SK-N-SH (cell line): ENCODE measurements around the gene FAM9C. TPM values are rescaled to one million over a fixed set of nuclear protein-coding genes. Genes with fewer than 3 reads are reported as not detected.

Experiments used
- CTCF ChIA-PET: fragments of 300-600, 350-600 bp; formaldehyde crosslinking; extraction: SDS; loops from one replicate; lab custom pipeline; 2021; lab: Yijun Ruan, JAX
- POLR2A ChIA-PET: fragments of 350-600 bp; sonication (Branson Sonifier 250); formaldehyde crosslinking; extraction: SDS; loops from one replicate; lab custom pipeline; 2020; ENCODE audit warnings: antibody characterized with exemption, inconsistent platforms; lab: Yijun Ruan, JAX
- DNase-seq: peaks from one replicate; pipeline ENCODE4 v3.0.0; 2012
- H2AFZ ChIP-seq: fragments of 200-600 bp; sonication (generic); 2 replicates; pipeline ENCODE4 v1.8.1; 2016; ENCODE audit warnings: antibody characterized with exemption, mild to moderate bottlenecking, low read depth
- H3F3A ChIP-seq: fragments of 200-600 bp; sonication (generic); replicated peaks from 2 replicates; pipeline ENCODE3; 2016; ENCODE audit warnings: antibody characterized with exemption, mild to moderate bottlenecking; ENCODE audit not compliant: insufficient read depth
- H3K27ac ChIP-seq, 2 experiments: fragments of 200-500 bp in 1 of 2; fragments of 200-600 bp in 1 of 2; sonication (Bioruptor generic) in 1 of 2; sonication (generic), shearing (Covaris generic) in 1 of 2; 2 replicates each; pipeline versions ENCODE4 v1.5.1 to v1.6.1; 2014 to 2016; ENCODE audit warnings: low read depth in 2 of 2, inconsistent platforms in 1 of 2, low read length in 1 of 2, mild to moderate bottlenecking in 1 of 2, mixed read lengths in 1 of 2
- H3K27me3 ChIP-seq: fragments of 200-600 bp; sonication (generic), shearing (Covaris generic); 2 replicates; pipeline ENCODE4 v1.6.1; 2016; ENCODE audit warnings: mixed run types; ENCODE audit not compliant: insufficient read depth
- H3K36me3 ChIP-seq, 2 experiments: fragments of 200-500 bp in 1 of 2; fragments of 200-600 bp in 1 of 2; sonication (Bioruptor generic) in 1 of 2; sonication (generic) in 1 of 2; replicated peaks in 1 of 2; 2 replicates each; pipeline versions ENCODE3 to v1.5.1; 2014 to 2016; ENCODE audit warnings: low read length in 1 of 2, mild to moderate bottlenecking in 1 of 2; ENCODE audit not compliant: insufficient read depth in 2 of 2, control insufficient read depth in 1 of 2
- H3K4me1 ChIP-seq, 2 experiments: fragments of 200-500 bp in 1 of 2; fragments of 200-600 bp in 1 of 2; sonication (Bioruptor generic) in 1 of 2; sonication (generic), shearing (Covaris generic) in 1 of 2; 2 replicates each; pipeline versions ENCODE4 v1.5.1 to v1.6.1; 2014 to 2016; ENCODE audit warnings: low read depth in 1 of 2, low read length in 1 of 2, mixed run types in 1 of 2; ENCODE audit not compliant: insufficient read depth in 2 of 2, control insufficient read depth in 1 of 2
- H3K4me2 ChIP-seq: fragments of 200-600 bp; sonication (generic), shearing (Covaris generic); 2 replicates; pipeline ENCODE4 v1.6.1; 2017; ENCODE audit warnings: mixed run types
- H3K4me3 ChIP-seq, 2 experiments: fragments of 200-500 bp in 1 of 2; fragments of 200-600 bp in 1 of 2; sonication (Bioruptor generic) in 1 of 2; sonication (generic), shearing (Covaris generic) in 1 of 2; 2 replicates each; pipeline versions ENCODE4 v1.5.1 to v1.8.1; 2014 to 2016; ENCODE audit warnings: low read depth in 2 of 2, inconsistent platforms in 1 of 2, low read length in 1 of 2, mild to moderate bottlenecking in 1 of 2, mixed read lengths in 1 of 2, moderate library complexity in 1 of 2
- H3K79me2 ChIP-seq: fragments of 200-600 bp; sonication (generic); 2 replicates; pipeline ENCODE4 v1.8.1; 2017; ENCODE audit warnings: mild to moderate bottlenecking; ENCODE audit not compliant: insufficient read depth
- H3K9ac ChIP-seq: fragments of 200-600 bp; sonication (generic); 2 replicates; pipeline ENCODE4 v1.6.1; 2017; ENCODE audit warnings: mixed run types
- H3K9me2 ChIP-seq: fragments of 200-600 bp; sonication (generic); 2 replicates; pipeline ENCODE4 v1.6.1; 2017; ENCODE audit warnings: mixed run types
- H3K9me3 ChIP-seq: fragments of 200-600 bp; sonication (generic); 2 replicates; pipeline ENCODE4 v1.6.1; 2017; ENCODE audit warnings: mixed run types, mild to moderate bottlenecking, moderate library complexity
- H4K20me1 ChIP-seq: fragments of 200-600 bp; sonication (generic); 2 replicates; pipeline ENCODE4 v1.6.1; 2017; ENCODE audit warnings: mild to moderate bottlenecking, mixed run types; ENCODE audit not compliant: insufficient read depth
- CHD2 ChIP-seq: fragments of 150-350 bp; IDR thresholded peaks from 2 replicates; pipeline ENCODE4 v1.6.1; 2018; ENCODE audit warnings: low read length; ENCODE audit not compliant: partially characterized antibody
- CTCF ChIP-seq: fragments of 200-600 bp; sonication (generic); IDR thresholded peaks from 2 replicates; pipeline ENCODE4 v1.6.1; 2017; ENCODE audit warnings: antibody characterized with exemption, mild to moderate bottlenecking, moderate library complexity
- ELF1 ChIP-seq: IDR thresholded peaks from 2 replicates; pipeline ENCODE4 v1.4.0; 2012
- EP300 ChIP-seq, 2 experiments: IDR thresholded peaks; 2 replicates each; pipeline versions ENCODE4 v1.4.0 to v1.6.1; 2012; ENCODE audit warnings: borderline replicate concordance in 1 of 2, low read depth in 1 of 2, low read length in 1 of 2
- FOSL2 ChIP-seq: IDR thresholded peaks from 2 replicates; pipeline ENCODE4 v1.4.0; 2012; ENCODE audit warnings: low read depth, mild to moderate bottlenecking, moderate library complexity, borderline replicate concordance
- GABPA ChIP-seq: IDR thresholded peaks from 2 replicates; pipeline ENCODE4 v1.4.0; 2012; ENCODE audit warnings: low read depth, mild to moderate bottlenecking
- JUND ChIP-seq: IDR thresholded peaks from 2 replicates; pipeline ENCODE4 v1.4.0; 2012
- MAX ChIP-seq: IDR thresholded peaks from 2 replicates; pipeline ENCODE4 v1.4.0; 2012; ENCODE audit warnings: low read depth
- MEF2A ChIP-seq: IDR thresholded peaks from 2 replicates; pipeline ENCODE4 v1.4.0; 2012; ENCODE audit warnings: low read depth, borderline replicate concordance
- MXI1 ChIP-seq: IDR thresholded peaks from 2 replicates; pipeline ENCODE4 v1.6.1; 2012; ENCODE audit warnings: mild to moderate bottlenecking, low read depth, low read length, improper control_type of control experiment
- NFIC ChIP-seq: IDR thresholded peaks from 2 replicates; pipeline ENCODE4 v1.4.0; 2012; ENCODE audit warnings: borderline replicate concordance
- NRF1 ChIP-seq: IDR thresholded peaks from 2 replicates; pipeline ENCODE4 v1.6.1; 2012; ENCODE audit warnings: low read depth, mild to moderate bottlenecking, low read length
- PBX3 ChIP-seq: IDR thresholded peaks from 2 replicates; pipeline ENCODE4; 2012
- POLR2AphosphoS5 ChIP-seq: IDR thresholded peaks from 2 replicates; pipeline ENCODE4 v1.6.1; 2012; ENCODE audit warnings: low read depth, low read length
- RAD21 ChIP-seq: IDR thresholded peaks from 2 replicates; pipeline ENCODE4 v1.6.1; 2012; ENCODE audit warnings: mild to moderate bottlenecking, low read length
- RCOR1 ChIP-seq: fragments of 150-350 bp; IDR thresholded peaks from 2 replicates; pipeline ENCODE4 v1.6.1; 2017; ENCODE audit warnings: antibody characterized with exemption, low read length
- RXRA ChIP-seq: IDR thresholded peaks from 2 replicates; pipeline ENCODE4 v1.4.0; 2012; ENCODE audit warnings: low read depth, mild to moderate bottlenecking, borderline replicate concordance
- SIN3A ChIP-seq: IDR thresholded peaks from 2 replicates; pipeline ENCODE4 v1.6.1; 2012; ENCODE audit warnings: low read depth, mild to moderate bottlenecking, low read length, moderate library complexity, borderline replicate concordance
- SMC3 ChIP-seq: IDR thresholded peaks from 2 replicates; pipeline ENCODE4 v1.6.1; 2012; ENCODE audit warnings: low read depth, low read length, improper control_type of control experiment
- TAF1 ChIP-seq: IDR thresholded peaks from 2 replicates; pipeline ENCODE4 v1.6.1; 2012; ENCODE audit warnings: low read depth, mild to moderate bottlenecking, low read length, moderate library complexity, borderline replicate concordance
- TCF12 ChIP-seq: IDR thresholded peaks from 2 replicates; pipeline ENCODE4 v1.4.0; 2012
- TEAD4 ChIP-seq: IDR thresholded peaks from 2 replicates; pipeline ENCODE4 v1.4.0; 2012; ENCODE audit warnings: mild to moderate bottlenecking, borderline replicate concordance; ENCODE audit not compliant: insufficient read depth
- USF1 ChIP-seq: IDR thresholded peaks from 2 replicates; pipeline ENCODE4 v1.4.0; 2012; ENCODE audit warnings: low read depth, borderline replicate concordance
- YY1 ChIP-seq: IDR thresholded peaks from 2 replicates; pipeline ENCODE4 v1.4.0; 2012; ENCODE audit warnings: low read depth, mild to moderate bottlenecking
- WGBS: methylation state at CpG from one replicate; pipeline ENCODE4 v1.1.6; 2017; ENCODE audit warnings: low lambda C conversion rate; 5-methylcytosine and 5-hydroxymethylcytosine counted together
- polyA plus RNA-seq, 3 experiments: library from polyadenylated mRNA; depleted of rRNA; stranded (reverse); fragments of >200 nt; gene quantifications; 2 replicates each; pipeline ENCODE4 v1.2.3, GENCODE V29; 2012

Gene FAM9C
- polyA plus RNA-seq, 1 of the 3 experiments (the other 2 are of a cell fraction): 2.6 TPM

GRCh38 chrX:13028871-13029636 is 15.4 kb downstream of the FAM9C start:
- Histone ChIP-seq H3K27ac (peak overlapping the region; percentile 92 to 95), H3K9ac (peak overlapping the region; percentile 64), H3K36me3 (no peaks in the 10 kb centered on the region), H3K4me2 (peak overlapping the region; percentile 74), H4K20me1 (no peaks in the 10 kb centered on the region), H3K4me1 (peaks cover 3 to 27% of the 10 kb centered on the region in 2 experiments), H2AFZ (peak overlapping the region; percentile 75), H3K4me3 (peak overlapping the region; percentile 10 to 47; a peak in 3 of 4 replicates), H3K9me2 (no peaks in the 10 kb centered on the region), H3K27me3 (no peaks in the 10 kb centered on the region), H3K79me2 (no peaks in the 10 kb centered on the region), H3K9me3 (no peaks in the 10 kb centered on the region), H3F3A (peaks cover 26% of the 10 kb centered on the region)
- WGBS: 7% methylated on average over 6 of the region's 6 CpGs
- POLR2A ChIA-PET: no interaction called here
- CTCF ChIA-PET: no interaction called here
- TF ChIP-seq RCOR1: no peak
- 0 out of 2 replicates have a peak, but pooled peaks have one; percentile 24 for TF ChIP-seq SIN3A
- no peak for TF ChIP-seq CTCF
- TF ChIP-seq SMC3: no peak
- no peak for TF ChIP-seq USF1
- peak in 1 of 2 experiments; percentile 76; a peak in 2 of 4 replicates for TF ChIP-seq EP300 (IDR thresholded peaks at IDR 0.05; ENCODE audit: borderline replicate concordance in 1 of 2, low read depth in 1 of 2, low read length in 1 of 2)
- TF ChIP-seq PBX3: peak; percentile 84
- no peak for TF ChIP-seq FOSL2
- TF ChIP-seq RXRA: peak; percentile 68
- no peak for TF ChIP-seq MXI1
- TF ChIP-seq NFIC: peak; percentile 36; the same call in 1 of the 2 replicates
- no peak for TF ChIP-seq MEF2A
- TF ChIP-seq ELF1: no peak
- peak; percentile 55 for TF ChIP-seq JUND
- peak; percentile 86 for TF ChIP-seq TCF12
- TF ChIP-seq MAX: no peak
- no peak for TF ChIP-seq NRF1
- TF ChIP-seq RAD21: no peak
- TF ChIP-seq YY1: no peak
- peak; percentile 89 for TF ChIP-seq TEAD4
- TF ChIP-seq POLR2AphosphoS5: peak; percentile 40; the same call in 1 of the 2 replicates
- TF ChIP-seq TAF1: no peak
- no peak for TF ChIP-seq CHD2
- TF ChIP-seq GABPA: no peak
- no peak for DNase-seq
